K562 (cell line): Measurements from ENCODE around the gene NUP62. TPM values are rescaled to one million over a fixed set of nuclear protein-coding genes. Genes with fewer than 3 reads are reported as not detected.
A peak's percentile ranks its signal among the peaks of the same experiment; 100 is the strongest.

Experiments used
- ATAC-seq: fragments of 200-7000 bp; cut with Tn5 transposase; 3 replicates; pipeline ENCODE4 v1.9.1; 2020; ENCODE audit warnings: moderate library complexity
- BruUV-seq: library from RNA; stranded (reverse); fragments of 400-500 nt; replicated peaks from 2 replicates; lab custom pipeline; 2021; lab: Mats Ljungman, UMichigan
- CTCF ChIA-PET: fragments of 300-600 bp; formaldehyde crosslinking; extraction: SDS; loops from one replicate; lab custom pipeline; 2021; ENCODE audit warnings: low intra/inter-chr PET ratio; lab: Yijun Ruan, JAX
- POLR2A ChIA-PET: fragments of 300-600, 350-650 bp; sonication (Branson Sonifier 250); formaldehyde crosslinking; extraction: SDS; loops from one replicate; lab custom pipeline; 2021; ENCODE audit warnings: antibody characterized with exemption, inconsistent platforms; lab: Yijun Ruan, JAX
- DNase-seq, 4 experiments: peaks; one replicate each; pipeline versions ENCODE4 v3.0.0 to v3.0.0-alpha.2; 2011 to 2018; ENCODE audit warnings: low spot score in 3 of 4, mixed read lengths in 3 of 4; ENCODE audit errors: extremely low read depth in 1 of 4
- FAIRE-seq: peaks from 2 replicates; lab custom pipeline; 2011; peaks lifted over from hg19 to GRCh38; lab: Jason Lieb, UNC
- H2AFZ ChIP-seq: 2 replicates; pipeline ENCODE4 v1.6.0; 2011; ENCODE audit warnings: low read depth, low read length, control low read depth, inconsistent platforms
- H3K27ac ChIP-seq: fragments of 200-600 bp; 3 replicates; pipeline ENCODE4 v1.8.0; 2011; ENCODE audit warnings: low read depth, mild to moderate bottlenecking, control low read depth, inconsistent platforms, low read length, moderate library complexity, mixed read lengths; ENCODE audit errors: extremely low read depth
- H3K27me3 ChIP-seq, 2 experiments: fragments of 300-600 bp in 1 of 2; 2 replicates in 1 of 2; 3 replicates in 1 of 2; pipeline versions ENCODE4 v1.6.0 to v1.8.0; 2011; ENCODE audit warnings: inconsistent platforms in 2 of 2, low read length in 2 of 2, mild to moderate bottlenecking in 1 of 2, mixed read lengths in 1 of 2, moderate library complexity in 1 of 2; ENCODE audit not compliant: control insufficient read depth in 2 of 2, insufficient read depth in 2 of 2
- H3K36me3 ChIP-seq: fragments of 300-600 bp; 3 replicates; pipeline ENCODE4 v1.8.0; 2011; ENCODE audit warnings: mild to moderate bottlenecking, low read length, inconsistent platforms; ENCODE audit not compliant: control insufficient read depth, insufficient read depth
- H3K4me1 ChIP-seq, 2 experiments: fragments of 200-600 bp in 1 of 2; replicated peaks in 1 of 2; 2 replicates in 1 of 2; 3 replicates in 1 of 2; pipeline versions ENCODE4 v1.5.1 to v1.8.0; 2011; ENCODE audit warnings: inconsistent platforms in 2 of 2, low read length in 2 of 2, mild to moderate bottlenecking in 1 of 2, mixed read lengths in 1 of 2, moderate library complexity in 1 of 2; ENCODE audit not compliant: control insufficient read depth in 2 of 2, insufficient read depth in 2 of 2
- H3K4me2 ChIP-seq: 2 replicates; pipeline ENCODE4 v1.6.1; 2011; ENCODE audit warnings: low read length, control low read depth, inconsistent platforms, mixed read lengths; ENCODE audit not compliant: insufficient read depth
- H3K4me3 ChIP-seq: fragments of 200-600 bp; sonication (generic), shearing (Covaris generic); 2 replicates; pipeline ENCODE4 v1.5.1; 2016; ENCODE audit warnings: control low read depth, inconsistent platforms
- H3K79me2 ChIP-seq: fragments of 200-600 bp; 3 replicates; pipeline ENCODE4 v1.8.0; 2011; ENCODE audit warnings: low read length, inconsistent platforms; ENCODE audit not compliant: control insufficient read depth, insufficient read depth
- H3K9ac ChIP-seq, 2 experiments: 2 replicates each; pipeline versions ENCODE4 v1.6.0 to v1.6.1; 2011; ENCODE audit warnings: low read depth in 2 of 2, low read length in 2 of 2, control low read depth in 1 of 2, inconsistent platforms in 1 of 2, mild to moderate bottlenecking in 1 of 2, mixed read lengths in 1 of 2; ENCODE audit not compliant: insufficient read depth in 1 of 2
- H3K9me1 ChIP-seq: one replicate; pipeline ENCODE4 v1.6.0; 2011; ENCODE audit warnings: inconsistent platforms, mild to moderate bottlenecking, low read length, moderate library complexity; ENCODE audit not compliant: control insufficient read depth, insufficient read depth
- H3K9me3 ChIP-seq: replicated peaks from 2 replicates; pipeline ENCODE4 v1.5.1; 2011; ENCODE audit warnings: low read depth, low read length, inconsistent platforms; ENCODE audit not compliant: control insufficient read depth, insufficient read depth
- H4K20me1 ChIP-seq: replicated peaks from 2 replicates; pipeline ENCODE4 v1.6.1; 2011; ENCODE audit warnings: low read length, inconsistent platforms, mixed read lengths; ENCODE audit not compliant: control insufficient read depth, insufficient read depth
- CBFA2T3 ChIP-seq: fragments of 450-650 bp; IDR thresholded peaks from 2 replicates; pipeline ENCODE4 v1.6.1; 2017
- EHMT2 ChIP-seq: fragments of 450-650 bp; IDR thresholded peaks from 2 replicates; pipeline ENCODE4 v1.6.1; 2018; ENCODE audit warnings: antibody characterized with exemption
- EP300 ChIP-seq: IDR thresholded peaks from 2 replicates; pipeline ENCODE4 v1.6.1; 2012; ENCODE audit warnings: low read length, improper control_type of control experiment
- FOXA3 ChIP-seq, 2 experiments: fragments of 450-650 bp in 1 of 2; sonication (generic) in 1 of 2; formaldehyde crosslinking; IDR thresholded peaks in 1 of 2; conservative IDR thresholded peaks in 1 of 2; 2 replicates each; pipeline versions ENCODE4 v1.4.0 to v1.8.0; 2020 to 2022; ENCODE audit warnings: mild to moderate bottlenecking in 2 of 2, missing genetic modification reagents in 1 of 2
- HDAC1 ChIP-seq, 2 experiments: fragments of 450-650 bp; IDR thresholded peaks; 2 replicates each; pipeline ENCODE4 v1.6.1; 2016 to 2017; ENCODE audit warnings: inconsistent platforms in 1 of 2, mild to moderate bottlenecking in 1 of 2, moderate library complexity in 1 of 2
- HMG20B ChIP-seq: fragments of 250-450 bp; sonication (Bioruptor Pico); IDR thresholded peaks from 2 replicates; pipeline ENCODE4 v1.5.0; 2021; ENCODE audit warnings: mild to moderate bottlenecking
- MAFG ChIP-seq: fragments of 450-650 bp; conservative IDR thresholded peaks from 2 replicates; pipeline ENCODE4 v1.6.1; 2016; ENCODE audit warnings: missing genetic modification characterization, missing compliant biosample characterization
- NCOA6 ChIP-seq: fragments of 450-650 bp; IDR thresholded peaks from 2 replicates; pipeline ENCODE4 v1.6.1; 2017; ENCODE audit warnings: mild to moderate bottlenecking
- RAD51 ChIP-seq: fragments of 450-650 bp; IDR thresholded peaks from 2 replicates; pipeline ENCODE4 v1.7.1; 2016; ENCODE audit warnings: low read depth, mild to moderate bottlenecking, borderline replicate concordance
- SMAD2 ChIP-seq: fragments of 150-350 bp; IDR thresholded peaks from 2 replicates; pipeline ENCODE4 v1.6.1; 2014; ENCODE audit warnings: low read depth, mild to moderate bottlenecking, low read length
- TCFL5 ChIP-seq: fragments of 250-450 bp; sonication (Bioruptor Pico); conservative IDR thresholded peaks from 2 replicates; pipeline ENCODE4 v1.6.1; 2021; ENCODE audit warnings: mild to moderate bottlenecking, moderate library complexity, matching md5 sums
- ZNF668 ChIP-seq: fragments of 250-450 bp; sonication (Bioruptor Pico); IDR thresholded peaks from 2 replicates; pipeline ENCODE4 v1.8.0; 2022; ENCODE audit warnings: mild to moderate bottlenecking, inconsistent platforms
- WGBS: fragments of 100-300 bp; shearing (Covaris generic); methylation state at CpG from one replicate; pipeline ENCODE4 v1.1.6; 2016; ENCODE audit warnings: low coverage, mixed read lengths; ENCODE audit not compliant: insufficient coverage; ENCODE audit errors: missing lambda C conversion rate; 5-methylcytosine and 5-hydroxymethylcytosine counted together
- in situ Hi-C: fragments of 300-500 bp; cut with MboI; formaldehyde crosslinking; loops from 4 replicates; pipeline ENCODE4 v1.15.0; 2018; ENCODE audit warnings: inconsistent platforms, mixed read lengths
- intact Hi-C: fragments of 100-400 bp; cut with micrococcal nuclease; formaldehyde crosslinking; loops from 2 replicates; pipeline ENCODE4 v1.14.2; 2022
- polyA plus RNA-seq, 8 experiments: library from polyadenylated mRNA; depleted of rRNA in 4 of 8; stranded (reverse) in 5 of 8; unstranded in 3 of 8; fragments of >200 nt; fragmentation: Nextera tagmentation in 2 of 8; fragmentation: Illumina TruSeq in 1 of 8; extraction: Ambion mirVana in 2 of 8; extraction: Trizol in 1 of 8; gene quantifications; 2 replicates each; pipeline versions ENCODE4 v1.2.1 to v1.2.3, GENCODE V29; 2011 to 2014; ENCODE audit warnings: inconsistent platforms in 1 of 8, missing spikeins in 1 of 8
- total RNA-seq, 7 experiments: library from RNA; depleted of rRNA in 6 of 7; stranded (reverse); fragments of >200 nt in 6 of 7; fragmentation: Illumina TruSeq in 2 of 7; extraction: Trizol in 2 of 7; gene quantifications; 2 replicates each; pipeline versions ENCODE4 v1.2.1 to v1.2.3, GENCODE V29; 2011 to 2021; ENCODE audit warnings: low replicate concordance in 1 of 7
- TF ChIP-seq, protein P1 (sequence below), 3 experiments: IDR thresholded peaks in 2 of 3; conservative IDR thresholded peaks in 1 of 3; 2 replicates each; pipeline ENCODE4 v1.5.1; 2011 to 2012; ENCODE audit warnings: low read length in 3 of 3, mild to moderate bottlenecking in 3 of 3, control low read depth in 2 of 3, improper control_type of control experiment in 1 of 3, inconsistent platforms in 1 of 3, low read depth in 1 of 3, mixed read lengths in 1 of 3, moderate library complexity in 1 of 3; ENCODE audit not compliant: insufficient read depth in 2 of 3
- TF ChIP-seq, protein P2 (sequence below): fragments of 450-650 bp; formaldehyde crosslinking; conservative IDR thresholded peaks from 2 replicates; pipeline ENCODE4 v1.4.0; 2022; ENCODE audit warnings: mild to moderate bottlenecking, missing genetic modification characterization
- TF ChIP-seq, protein P3 (sequence below): fragments of 150-350 bp; IDR thresholded peaks from 2 replicates; pipeline ENCODE4 v1.6.1; 2014; ENCODE audit warnings: low read depth, mild to moderate bottlenecking, low read length, borderline replicate concordance

Gene NUP62
- total and polyA plus RNA-seq, 9 of the 15 experiments (the other 6 are each of a cell fraction or from before 2014, with no cell fraction given): 16.9 to 109 (median 66.0) TPM

DNA sequence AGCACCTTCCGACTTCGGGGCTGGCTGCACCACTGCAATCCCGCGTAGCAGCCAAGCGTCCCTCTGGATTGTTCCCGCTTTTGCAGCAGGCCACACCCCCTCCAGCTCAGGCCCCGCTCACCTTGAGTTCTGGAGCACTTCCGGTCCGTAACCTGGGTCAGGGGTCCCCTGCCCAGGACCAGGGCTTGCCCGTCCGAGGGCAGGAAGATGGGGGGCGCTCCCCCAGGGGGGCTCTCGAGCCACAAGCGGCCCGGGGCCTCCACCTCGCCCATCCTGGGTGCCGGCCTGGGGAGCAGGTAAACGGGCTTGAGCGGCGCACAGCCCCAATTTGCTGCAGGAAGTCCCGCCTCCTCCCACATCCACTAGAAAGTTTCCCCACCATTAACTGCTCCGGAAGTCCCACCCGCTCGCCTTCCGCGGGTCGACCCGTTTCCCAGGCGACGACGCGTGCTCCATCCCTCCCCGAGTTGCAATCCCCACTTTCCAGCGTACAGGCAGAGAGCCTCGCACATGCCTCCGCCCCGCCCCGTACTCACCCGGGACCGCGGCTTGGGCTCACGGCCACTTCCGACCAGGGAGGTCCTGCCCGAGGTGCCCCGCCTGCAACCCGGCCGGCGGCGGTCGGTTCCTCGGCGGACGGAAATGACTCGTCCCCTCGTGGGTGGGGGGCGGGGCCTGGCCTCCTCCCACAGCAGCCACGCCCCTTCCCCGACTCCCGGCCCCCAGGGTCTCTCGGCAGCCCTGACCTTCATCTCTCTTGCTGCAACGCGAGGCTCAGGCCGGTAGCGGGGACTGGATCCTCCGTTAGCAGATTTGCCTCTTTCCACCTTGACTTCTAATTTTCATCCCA is 62.1 kb downstream of the NUP62 start, which contains the start of gene PNKP:
TSS of gene PNKP (minus strand) at position 644 of the 850 bp plus-strand sequence. CDS start at position 272, 372 bp downstream.
- H3K79me2 ChIP-seq: peaks cover 47% of the 10 kb centered on the region
- peak within 1 kb of the TSS; percentile 98 for H3K4me3 ChIP-seq
- ATAC-seq: peak; percentile 57
- H3K27me3 ChIP-seq: no peaks in the 10 kb centered on the region
- FAIRE-seq: peak; percentile 85
- peaks cover 52% of the 10 kb centered on the region for H3K36me3 ChIP-seq
- peak within 1 kb of the TSS; percentile 93 for H3K27ac ChIP-seq
- H3K9me1 ChIP-seq: peaks cover 8% of the 10 kb centered on the region
- H3K4me2 ChIP-seq: peak within 1 kb of the TSS; percentile 98
- under 1% methylated on average over 52 of the region's 65 CpGs for WGBS
- ChIA-PET CTCF (no interaction called here), POLR2A (interaction anchor here (0.6 to 1.6 kb wide), 7 partner anchors 8 to 62 kb away, joined by 3 to 7 read pairs (median 3); partner anchors contain the start of genes AKT1S1, ATF5 and PTOV1)
- peaks cover 43 to 84% of the 10 kb centered on the region in 2 experiments for H3K4me1 ChIP-seq
- peak within 1 kb of the TSS; percentile 89 to 90 for H3K9ac ChIP-seq
- H3K9me3 ChIP-seq: no peaks in the 10 kb centered on the region
- BruUV-seq: no TSS peak
- peak; percentile 87 to 94 (median 91) for DNase-seq
- intact Hi-C loops (loop anchor here (5.0 kb wide), 3 partner anchors 60 to 190 kb away; partner anchors contain the start of genes AP2A1, ATF5, NUP62 and PRMT1), in situ Hi-C loops (no loop called here)
- peak within 1 kb of the TSS; percentile 100 for H2AFZ ChIP-seq
- H4K20me1 ChIP-seq: peaks cover 19% of the 10 kb centered on the region; the same call in 1 of the 2 replicates
- TF ChIP-seq SMAD2 (no peak), HMG20B (no peak), CBFA2T3 (no peak), ZNF668 (CRISPR knock-in tag) (no peak), EHMT2 (no peak), NCOA6 (no peak), EP300 (no peak), TCFL5 (CRISPR knock-in tag) (no peak), FOXA3 (CRISPR knock-in tag; conservative IDR thresholded peaks at IDR 0.05 in 1 of 2, IDR thresholded peaks at IDR 0.05 in 1 of 2) (0 out of 4 replicates have a peak, but pooled peaks of 1 of the 2 experiments have one; percentile 11), RAD51 (no peak), MAFG (tag) (no peak), HDAC1 (IDR thresholded peaks at IDR 0.05) (peak in 1 of 2 experiments; percentile 98; a peak in 2 of 4 replicates)
- TF ChIP-seq, protein P1, sequence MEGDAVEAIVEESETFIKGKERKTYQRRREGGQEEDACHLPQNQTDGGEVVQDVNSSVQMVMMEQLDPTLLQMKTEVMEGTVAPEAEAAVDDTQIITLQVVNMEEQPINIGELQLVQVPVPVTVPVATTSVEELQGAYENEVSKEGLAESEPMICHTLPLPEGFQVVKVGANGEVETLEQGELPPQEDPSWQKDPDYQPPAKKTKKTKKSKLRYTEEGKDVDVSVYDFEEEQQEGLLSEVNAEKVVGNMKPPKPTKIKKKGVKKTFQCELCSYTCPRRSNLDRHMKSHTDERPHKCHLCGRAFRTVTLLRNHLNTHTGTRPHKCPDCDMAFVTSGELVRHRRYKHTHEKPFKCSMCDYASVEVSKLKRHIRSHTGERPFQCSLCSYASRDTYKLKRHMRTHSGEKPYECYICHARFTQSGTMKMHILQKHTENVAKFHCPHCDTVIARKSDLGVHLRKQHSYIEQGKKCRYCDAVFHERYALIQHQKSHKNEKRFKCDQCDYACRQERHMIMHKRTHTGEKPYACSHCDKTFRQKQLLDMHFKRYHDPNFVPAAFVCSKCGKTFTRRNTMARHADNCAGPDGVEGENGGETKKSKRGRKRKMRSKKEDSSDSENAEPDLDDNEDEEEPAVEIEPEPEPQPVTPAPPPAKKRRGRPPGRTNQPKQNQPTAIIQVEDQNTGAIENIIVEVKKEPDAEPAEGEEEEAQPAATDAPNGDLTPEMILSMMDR (IDR thresholded peaks at IDR 0.05 in 2 of 3, conservative IDR thresholded peaks at IDR 0.05 in 1 of 3; ENCODE audit: insufficient read depth in 2 of 3, low read depth in 1 of 3, low read length in 3 of 3): no peak
- TF ChIP-seq, protein P2, sequence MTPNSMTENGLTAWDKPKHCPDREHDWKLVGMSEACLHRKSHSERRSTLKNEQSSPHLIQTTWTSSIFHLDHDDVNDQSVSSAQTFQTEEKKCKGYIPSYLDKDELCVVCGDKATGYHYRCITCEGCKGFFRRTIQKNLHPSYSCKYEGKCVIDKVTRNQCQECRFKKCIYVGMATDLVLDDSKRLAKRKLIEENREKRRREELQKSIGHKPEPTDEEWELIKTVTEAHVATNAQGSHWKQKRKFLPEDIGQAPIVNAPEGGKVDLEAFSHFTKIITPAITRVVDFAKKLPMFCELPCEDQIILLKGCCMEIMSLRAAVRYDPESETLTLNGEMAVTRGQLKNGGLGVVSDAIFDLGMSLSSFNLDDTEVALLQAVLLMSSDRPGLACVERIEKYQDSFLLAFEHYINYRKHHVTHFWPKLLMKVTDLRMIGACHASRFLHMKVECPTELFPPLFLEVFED (CRISPR knock-in tag): no peak
- TF ChIP-seq, protein P3, sequence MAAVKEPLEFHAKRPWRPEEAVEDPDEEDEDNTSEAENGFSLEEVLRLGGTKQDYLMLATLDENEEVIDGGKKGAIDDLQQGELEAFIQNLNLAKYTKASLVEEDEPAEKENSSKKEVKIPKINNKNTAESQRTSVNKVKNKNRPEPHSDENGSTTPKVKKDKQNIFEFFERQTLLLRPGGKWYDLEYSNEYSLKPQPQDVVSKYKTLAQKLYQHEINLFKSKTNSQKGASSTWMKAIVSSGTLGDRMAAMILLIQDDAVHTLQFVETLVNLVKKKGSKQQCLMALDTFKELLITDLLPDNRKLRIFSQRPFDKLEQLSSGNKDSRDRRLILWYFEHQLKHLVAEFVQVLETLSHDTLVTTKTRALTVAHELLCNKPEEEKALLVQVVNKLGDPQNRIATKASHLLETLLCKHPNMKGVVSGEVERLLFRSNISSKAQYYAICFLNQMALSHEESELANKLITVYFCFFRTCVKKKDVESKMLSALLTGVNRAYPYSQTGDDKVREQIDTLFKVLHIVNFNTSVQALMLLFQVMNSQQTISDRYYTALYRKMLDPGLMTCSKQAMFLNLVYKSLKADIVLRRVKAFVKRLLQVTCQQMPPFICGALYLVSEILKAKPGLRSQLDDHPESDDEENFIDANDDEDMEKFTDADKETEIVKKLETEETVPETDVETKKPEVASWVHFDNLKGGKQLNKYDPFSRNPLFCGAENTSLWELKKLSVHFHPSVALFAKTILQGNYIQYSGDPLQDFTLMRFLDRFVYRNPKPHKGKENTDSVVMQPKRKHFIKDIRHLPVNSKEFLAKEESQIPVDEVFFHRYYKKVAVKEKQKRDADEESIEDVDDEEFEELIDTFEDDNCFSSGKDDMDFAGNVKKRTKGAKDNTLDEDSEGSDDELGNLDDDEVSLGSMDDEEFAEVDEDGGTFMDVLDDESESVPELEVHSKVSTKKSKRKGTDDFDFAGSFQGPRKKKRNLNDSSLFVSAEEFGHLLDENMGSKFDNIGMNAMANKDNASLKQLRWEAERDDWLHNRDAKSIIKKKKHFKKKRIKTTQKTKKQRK: peak; percentile 42; the same call in 1 of the 2 replicates
